ENCODE measurements around the gene UXT.
"Not testable (repeated sequence)": the region's sequence is repeated elsewhere in the genome, so short reads cannot be mapped to it uniquely, and the experiment has no call there.

The UXT gene

GRCh38 chrX:47614618-47615017 lies 44.4 kb downstream of the UXT start:
- DNase-seq (ENCODE audit: low read depth) = no peak

GRCh38 chrX:47613082-47613481 lies 45.9 kb downstream of the UXT start:
- no peak for DNase-seq (ENCODE audit: low read depth)

GRCh38 chrX:47612418-47612817 lies 46.6 kb downstream of the UXT start:
- no peak for DNase-seq (ENCODE audit: low read depth)

GRCh38 chrX:47611926-47612325 lies 47.1 kb downstream of the UXT start:
- no peak for DNase-seq (ENCODE audit: low read depth)

GRCh38 chrX:47611489-47611888 lies 47.5 kb downstream of the UXT start:
- DNase-seq (ENCODE audit: low read depth) = no peak

GRCh38 chrX:47610511-47610910 lies 48.5 kb downstream of the UXT start:
- no peak for DNase-seq (ENCODE audit: low read depth)

- no peak for DNase-seq (ENCODE audit: low read depth)
Observed at GRCh38 chrX:47608130-47608810, 50.7 kb downstream of the UXT start.

- DNase-seq (ENCODE audit: low read depth) = no peak
Observed at GRCh38 chrX:47607091-47607490, 51.9 kb downstream of the UXT start.

GRCh38 chrX:47605024-47605423 lies 54.0 kb downstream of the UXT start:
- DNase-seq (ENCODE audit: low read depth) = no peak

GRCh38 chrX:47603125-47603524 lies 55.9 kb downstream of the UXT start:
- DNase-seq (ENCODE audit: low read depth) = not testable (repeated sequence)

Data from fibroblast of the conjunctiva (primary cell).